Stimulated activated naive CD8-positive, alpha-beta T cell treated with anti-CD3 and anti-CD28 coated beads, Interleukin-15, amount 100 ng/mL, for 72 hours (primary cell): Measurements from ENCODE around the gene ST6GALNAC3.

ENCODE experiments used
- ATAC-seq: fragments of 150-1000 bp; cut with Tn5 transposase; 2 replicates; pipeline ENCODE4 v1.10.0; 2021; ENCODE audit warnings: mild to moderate bottlenecking, moderate library complexity
- DNase-seq, 2 donors: peaks; one replicate each; pipeline ENCODE4 v3.0.0; 2021 to 2022
- H3K27ac Mint-ChIP-seq, 2 donors: one replicate each; pipeline ENCODE4 v1.8.0; 2022; ENCODE audit warnings: mild to moderate bottlenecking in 2 of 2, mixed read lengths in 2 of 2, moderate library complexity in 2 of 2
- H3K27me3 Mint-ChIP-seq: one replicate; pipeline ENCODE4 v1.8.0; 2022; ENCODE audit warnings: mixed read lengths
- H3K4me1 Mint-ChIP-seq: one replicate; pipeline ENCODE4 v1.8.0; 2022; ENCODE audit warnings: mild to moderate bottlenecking, mixed read lengths
- H3K4me3 Mint-ChIP-seq, 2 donors: one replicate each; pipeline ENCODE4 v1.8.0; 2022; ENCODE audit warnings: mild to moderate bottlenecking in 2 of 2, mixed read lengths in 2 of 2, moderate library complexity in 1 of 2
- H3K9me3 Mint-ChIP-seq, 2 donors: one replicate each; pipeline ENCODE4 v1.8.0; 2022; ENCODE audit warnings: mixed read lengths in 2 of 2

ST6GALNAC3 gene

GRCh38 chr1:76138217-76138616 lies 63.7 kb downstream of the ST6GALNAC3 start:
- ATAC-seq (no peak), DNase-seq (no peak)
- no peaks in the 10 kb centered on the region for H3K27me3 Mint-ChIP-seq
- H3K9me3 Mint-ChIP-seq, result no peaks in the 10 kb centered on the region
- H3K4me1 Mint-ChIP-seq, result peaks cover 6% of the 10 kb centered on the region
- no peak overlapping the region for H3K4me3 Mint-ChIP-seq
- no peak overlapping the region for H3K27ac Mint-ChIP-seq

- Mint-ChIP-seq H3K4me3 (no peak overlapping the region), H3K4me1 (peaks cover 6% of the 10 kb centered on the region), H3K27ac (no peak overlapping the region), H3K27me3 (no peaks in the 10 kb centered on the region), H3K9me3 (no peaks in the 10 kb centered on the region)
- ATAC-seq, result no peak
- DNase-seq, result no peak
Observed at GRCh38 chr1:76140227-76140626, 65.7 kb downstream of the ST6GALNAC3 start.

- no peak for ATAC-seq
- Mint-ChIP-seq H3K27me3 (no peaks in the 10 kb centered on the region), H3K9me3 (no peaks in the 10 kb centered on the region), H3K4me1 (peaks cover 6% of the 10 kb centered on the region), H3K27ac (no peak overlapping the region), H3K4me3 (no peak overlapping the region)
- no peak for DNase-seq
Observed at GRCh38 chr1:76141929-76142328, 67.4 kb downstream of the ST6GALNAC3 start.

- Mint-ChIP-seq H3K27ac (no peak overlapping the region), H3K4me1 (peaks cover 6% of the 10 kb centered on the region), H3K9me3 (no peaks in the 10 kb centered on the region), H3K4me3 (no peak overlapping the region), H3K27me3 (no peaks in the 10 kb centered on the region)
- ATAC-seq (no peak), DNase-seq (no peak)
Observed at GRCh38 chr1:76142771-76143540, 68.4 kb downstream of the ST6GALNAC3 start.

GRCh38 chr1:76144247-76144646 lies 69.7 kb downstream of the ST6GALNAC3 start:
- no peak for DNase-seq
- no peaks in the 10 kb centered on the region for H3K27me3 Mint-ChIP-seq
- no peak overlapping the region for H3K27ac Mint-ChIP-seq
- ATAC-seq, result no peak
- peaks cover 6% of the 10 kb centered on the region for H3K4me1 Mint-ChIP-seq
- no peak overlapping the region for H3K4me3 Mint-ChIP-seq
- no peaks in the 10 kb centered on the region for H3K9me3 Mint-ChIP-seq

GRCh38 chr1:76145332-76145731 lies 70.8 kb downstream of the ST6GALNAC3 start:
- Mint-ChIP-seq H3K9me3 (no peaks in the 10 kb centered on the region), H3K4me1 (peaks cover 3% of the 10 kb centered on the region), H3K27me3 (no peaks in the 10 kb centered on the region), H3K4me3 (no peak overlapping the region), H3K27ac (no peak overlapping the region)
- ATAC-seq, result no peak
- DNase-seq, result no peak

GRCh38 chr1:76146184-76146583 lies 71.6 kb downstream of the ST6GALNAC3 start:
- no peaks in the 10 kb centered on the region for H3K27me3 Mint-ChIP-seq
- H3K27ac Mint-ChIP-seq, result no peak overlapping the region
- no peaks in the 10 kb centered on the region for H3K9me3 Mint-ChIP-seq
- H3K4me3 Mint-ChIP-seq, result no peak overlapping the region
- no peaks in the 10 kb centered on the region for H3K4me1 Mint-ChIP-seq
- ATAC-seq (no peak), DNase-seq (no peak)

GRCh38 chr1:76147917-76148316 lies 73.4 kb downstream of the ST6GALNAC3 start:
- DNase-seq (no peak), ATAC-seq (no peak)
- Mint-ChIP-seq H3K4me1 (no peaks in the 10 kb centered on the region), H3K9me3 (no peaks in the 10 kb centered on the region), H3K27me3 (no peaks in the 10 kb centered on the region), H3K4me3 (no peak overlapping the region), H3K27ac (peak overlapping the region in 1 of 2 donors; percentile 79)

GRCh38 chr1:76148460-76148859 lies 73.9 kb downstream of the ST6GALNAC3 start:
- Mint-ChIP-seq H3K27ac (no peak overlapping the region), H3K4me3 (no peak overlapping the region), H3K9me3 (no peaks in the 10 kb centered on the region), H3K27me3 (no peaks in the 10 kb centered on the region), H3K4me1 (no peaks in the 10 kb centered on the region)
- no peak for ATAC-seq
- DNase-seq, result no peak

- DNase-seq, result no peak
- Mint-ChIP-seq H3K4me3 (peak overlapping the region in 1 of 2 donors; percentile 85), H3K27me3 (no peaks in the 10 kb centered on the region), H3K27ac (peak overlapping the region in 1 of 2 donors; percentile 92), H3K4me1 (peaks cover 15% of the 10 kb centered on the region), H3K9me3 (no peaks in the 10 kb centered on the region)
- ATAC-seq, result no peak
Observed at GRCh38 chr1:76153841-76154205, 79.3 kb downstream of the ST6GALNAC3 start.

- Mint-ChIP-seq H3K27ac (peak overlapping the region; percentile 92 to 95), H3K27me3 (no peaks in the 10 kb centered on the region), H3K4me3 (peak overlapping the region; percentile 85 to 91), H3K9me3 (no peaks in the 10 kb centered on the region), H3K4me1 (peaks cover 15% of the 10 kb centered on the region)
- ATAC-seq (peak; percentile 91), DNase-seq (peak; percentile 77 to 82)
Observed at GRCh38 chr1:76154206-76154956, 79.8 kb downstream of the ST6GALNAC3 start.

- ATAC-seq, result no peak
- Mint-ChIP-seq H3K27me3 (no peaks in the 10 kb centered on the region), H3K4me3 (no peak overlapping the region), H3K9me3 (no peaks in the 10 kb centered on the region), H3K27ac (peak overlapping the region in 1 of 2 donors; percentile 58), H3K4me1 (peaks cover 15% of the 10 kb centered on the region)
- DNase-seq, result no peak
Observed at GRCh38 chr1:76156987-76157386, 82.4 kb downstream of the ST6GALNAC3 start.

GRCh38 chr1:76158126-76158525 lies 83.6 kb downstream of the ST6GALNAC3 start:
- H3K9me3 Mint-ChIP-seq, result no peaks in the 10 kb centered on the region
- no peak for DNase-seq
- H3K27ac Mint-ChIP-seq, result no peak overlapping the region
- H3K27me3 Mint-ChIP-seq, result no peaks in the 10 kb centered on the region
- ATAC-seq, result no peak
- H3K4me1 Mint-ChIP-seq, result peaks cover 15% of the 10 kb centered on the region
- no peak overlapping the region for H3K4me3 Mint-ChIP-seq

- Mint-ChIP-seq H3K4me1 (peaks cover under 1% of the 10 kb centered on the region), H3K4me3 (no peak overlapping the region), H3K9me3 (no peaks in the 10 kb centered on the region), H3K27ac (no peak overlapping the region), H3K27me3 (no peaks in the 10 kb centered on the region)
- ATAC-seq (no peak), DNase-seq (no peak)
Observed at GRCh38 chr1:76160225-76160624, 85.7 kb downstream of the ST6GALNAC3 start.

- Mint-ChIP-seq H3K9me3 (peaks cover 7 to 8% of the 10 kb centered on the region in 2 donors), H3K27me3 (no peaks in the 10 kb centered on the region), H3K27ac (no peak overlapping the region), H3K4me1 (no peaks in the 10 kb centered on the region), H3K4me3 (no peak overlapping the region)
- ATAC-seq (no peak), DNase-seq (no peak)
Observed at GRCh38 chr1:76161451-76161850, 86.9 kb downstream of the ST6GALNAC3 start.

GRCh38 chr1:76162254-76162653 lies 87.7 kb downstream of the ST6GALNAC3 start:
- ATAC-seq (no peak), DNase-seq (no peak)
- H3K27me3 Mint-ChIP-seq, result no peaks in the 10 kb centered on the region
- no peak overlapping the region for H3K27ac Mint-ChIP-seq
- H3K4me1 Mint-ChIP-seq, result no peaks in the 10 kb centered on the region
- H3K9me3 Mint-ChIP-seq, result peaks cover 13 to 14% of the 10 kb centered on the region in 2 donors
- no peak overlapping the region for H3K4me3 Mint-ChIP-seq
